HG02571 (cell line): Measurements from ENCODE around the gene GADD45B.
"Not testable (repeated sequence)": the region's sequence is repeated elsewhere in the genome, so short reads cannot be mapped to it uniquely, and the experiment has no call there.

Experiments used
- ATAC-seq: cut with Tn5 transposase; IDR thresholded peaks from one replicate; pipeline ENCODE4 v1.9.1; 2021; ENCODE audit warnings: mild to moderate bottlenecking, moderate library complexity; ENCODE audit not compliant: unreplicated experiment

The GADD45B gene

GRCh38 chr19:2487090-2487489 is 11.2 kb downstream of the GADD45B start:
- ATAC-seq: no peak

- ATAC-seq: no peak
Observed at GRCh38 chr19:2487842-2488241, 11.9 kb downstream of the GADD45B start.

GRCh38 chr19:2488405-2488941 is 12.5 kb downstream of the GADD45B start:
- ATAC-seq: no peak

- no peak for ATAC-seq
Observed at GRCh38 chr19:2488942-2489731, 13.2 kb downstream of the GADD45B start.

- ATAC-seq: no peak
Observed at GRCh38 chr19:2490659-2491058, 14.7 kb downstream of the GADD45B start.

- no peak for ATAC-seq
Observed at GRCh38 chr19:2491130-2491801, 15.3 kb downstream of the GADD45B start.

GRCh38 chr19:2492870-2493269 is 16.9 kb downstream of the GADD45B start:
- ATAC-seq: no peak

GRCh38 chr19:2493448-2493847 is 17.5 kb downstream of the GADD45B start:
- ATAC-seq: not testable (repeated sequence)

- ATAC-seq: no peak
Observed at GRCh38 chr19:2494084-2494446, 18.1 kb downstream of the GADD45B start.

- ATAC-seq: no peak
Observed at GRCh38 chr19:2494447-2495129, 18.7 kb downstream of the GADD45B start.

GRCh38 chr19:2495130-2495641 is 19.3 kb downstream of the GADD45B start:
- ATAC-seq: no peak

- no peak for ATAC-seq
Observed at GRCh38 chr19:2495651-2496316, 19.9 kb downstream of the GADD45B start.

- ATAC-seq: no peak
Observed at GRCh38 chr19:2497186-2497585, 21.3 kb downstream of the GADD45B start.

- no peak for ATAC-seq
Observed at GRCh38 chr19:2500156-2500555, 24.2 kb downstream of the GADD45B start.

GRCh38 chr19:2500841-2501261 is 24.9 kb downstream of the GADD45B start:
- ATAC-seq: no peak

- no peak for ATAC-seq
Observed at GRCh38 chr19:2503521-2504109, 27.7 kb downstream of the GADD45B start.

- ATAC-seq: not testable (repeated sequence)
Observed at GRCh38 chr19:2506656-2507055, 30.7 kb downstream of the GADD45B start.

GRCh38 chr19:2507109-2507508 is 31.2 kb downstream of the GADD45B start:
- ATAC-seq: no peak

- ATAC-seq: no peak
Observed at GRCh38 chr19:2509096-2509495, 33.2 kb downstream of the GADD45B start.

- ATAC-seq: no peak
Observed at GRCh38 chr19:2511570-2511969, 35.6 kb downstream of the GADD45B start.
